NT2/D1 (cell line): ENCODE measurements around the gene CUEDC1.

Experiments used
- DNase-seq: peaks from one replicate; pipeline ENCODE4 v3.0.0-alpha.2; 2011; ENCODE audit warnings: low read depth, low spot score
- H3K27me3 ChIP-seq: 2 replicates; pipeline ENCODE4 v1.6.0; 2011; ENCODE audit warnings: mild to moderate bottlenecking; ENCODE audit not compliant: insufficient read length, insufficient read depth
- H3K36me3 ChIP-seq: 2 replicates; pipeline ENCODE4 v1.6.1; 2011; ENCODE audit warnings: mild to moderate bottlenecking, low read length, mixed read lengths; ENCODE audit not compliant: insufficient read depth, insufficient read length
- H3K4me1 ChIP-seq: 2 replicates; pipeline ENCODE4 v1.5.1; 2011; ENCODE audit not compliant: insufficient read depth, insufficient read length
- H3K4me3 ChIP-seq: 2 replicates; pipeline ENCODE4 v1.5.1; 2011; ENCODE audit warnings: low read depth; ENCODE audit not compliant: insufficient read length
- H3K9ac ChIP-seq: 2 replicates; pipeline ENCODE4 v1.6.0; 2011; ENCODE audit warnings: low read depth; ENCODE audit not compliant: insufficient read length
- H3K9me3 ChIP-seq: 2 replicates; pipeline ENCODE4 v1.5.1; 2011; ENCODE audit warnings: mild to moderate bottlenecking, low read length; ENCODE audit not compliant: insufficient read depth
- SUZ12 ChIP-seq: IDR thresholded peaks from 2 replicates; pipeline ENCODE4 v1.6.1; 2011; ENCODE audit not compliant: insufficient read length, insufficient read depth; ENCODE audit errors: extremely low read depth
- YY1 ChIP-seq: IDR thresholded peaks from 2 replicates; pipeline ENCODE4 v1.6.1; 2011; ENCODE audit not compliant: insufficient read length, insufficient read depth
- ZNF274 ChIP-seq: IDR thresholded peaks from 2 replicates; pipeline ENCODE4 v1.6.1; 2011; ENCODE audit warnings: mild to moderate bottlenecking, low read depth, low read length

The CUEDC1 gene

DNA sequence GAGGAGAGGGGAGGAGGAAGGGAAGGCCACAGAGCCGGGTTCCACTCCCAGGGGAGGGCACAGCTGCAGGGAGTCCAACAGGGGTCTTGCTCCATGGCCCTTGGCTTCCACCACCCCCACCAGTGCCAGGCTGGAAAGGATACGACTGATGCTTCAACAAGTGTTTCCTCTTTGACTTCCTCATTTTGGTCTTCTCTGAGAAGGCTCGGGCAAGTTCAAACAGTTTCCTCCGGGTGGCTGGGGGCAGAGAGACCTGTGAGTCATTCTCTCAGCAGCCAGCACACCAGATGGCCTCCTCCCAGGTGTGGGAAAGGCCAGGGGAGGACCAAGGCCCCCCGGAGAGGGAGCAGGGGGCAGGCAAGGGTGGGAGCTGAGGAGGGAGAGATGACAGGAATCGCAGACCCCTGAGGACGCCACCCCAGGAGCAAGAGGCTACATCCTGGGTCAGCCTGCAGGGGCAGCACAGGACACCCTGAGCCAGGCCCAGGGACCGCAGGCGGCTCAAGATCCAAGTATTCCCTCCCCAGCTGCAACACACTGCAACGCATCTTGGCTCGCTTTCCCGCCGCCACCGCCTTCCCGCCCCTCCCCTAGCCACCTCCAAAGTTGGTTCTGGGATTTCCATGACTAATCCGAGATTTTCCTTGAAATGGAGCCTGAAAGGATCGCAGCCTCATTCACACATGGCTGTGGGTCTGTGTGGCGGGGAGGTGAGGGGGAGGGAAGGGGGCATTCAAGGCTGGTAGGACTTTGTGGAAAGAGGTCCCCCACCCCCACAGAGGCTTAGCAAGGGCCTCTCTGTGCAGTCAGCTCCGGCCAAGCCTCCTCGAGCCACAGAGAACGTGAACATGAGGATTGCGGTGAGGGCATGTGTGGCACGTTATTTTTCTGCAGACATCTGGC, 87.0 kb downstream of the CUEDC1 start:
- no peak for DNase-seq
- Histone ChIP-seq H3K9ac (peak overlapping the region; percentile 66), H3K4me1 (peaks cover 36% of the 10 kb centered on the region), H3K9me3 (no peaks in the 10 kb centered on the region), H3K36me3 (peaks cover 71% of the 10 kb centered on the region), H3K4me3 (no peak overlapping the region), H3K27me3 (no peaks in the 10 kb centered on the region)
- TF ChIP-seq SUZ12: no peak
- TF ChIP-seq ZNF274: no peak
- TF ChIP-seq YY1: no peak

DNA sequence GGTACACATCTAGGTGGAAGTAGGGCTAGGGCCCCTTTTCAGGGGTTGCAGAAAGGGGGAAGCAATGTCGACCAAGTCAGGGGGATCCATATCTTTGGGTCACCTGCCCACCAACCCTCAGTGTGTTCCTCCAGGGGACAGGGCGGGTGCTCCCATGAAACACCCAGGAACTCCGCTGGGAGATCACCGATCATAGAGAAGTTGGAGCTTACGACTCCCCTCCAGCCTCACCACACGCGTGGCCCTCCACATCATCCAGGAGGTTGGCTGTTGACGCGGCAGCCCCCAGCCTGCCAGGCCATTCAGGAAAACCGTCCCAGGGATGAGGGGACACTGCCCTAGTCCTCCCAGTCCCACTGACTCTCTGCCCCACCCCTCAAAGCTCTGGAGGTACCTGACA, 88.1 kb downstream of the CUEDC1 start:
- Histone ChIP-seq H3K36me3 (peaks cover 67% of the 10 kb centered on the region), H3K9me3 (no peaks in the 10 kb centered on the region), H3K27me3 (peaks cover 6% of the 10 kb centered on the region), H3K4me3 (no peak overlapping the region), H3K4me1 (peaks cover 37% of the 10 kb centered on the region), H3K9ac (no peak overlapping the region)
- no peak for DNase-seq
- TF ChIP-seq ZNF274 (no peak), SUZ12 (no peak)

DNA sequence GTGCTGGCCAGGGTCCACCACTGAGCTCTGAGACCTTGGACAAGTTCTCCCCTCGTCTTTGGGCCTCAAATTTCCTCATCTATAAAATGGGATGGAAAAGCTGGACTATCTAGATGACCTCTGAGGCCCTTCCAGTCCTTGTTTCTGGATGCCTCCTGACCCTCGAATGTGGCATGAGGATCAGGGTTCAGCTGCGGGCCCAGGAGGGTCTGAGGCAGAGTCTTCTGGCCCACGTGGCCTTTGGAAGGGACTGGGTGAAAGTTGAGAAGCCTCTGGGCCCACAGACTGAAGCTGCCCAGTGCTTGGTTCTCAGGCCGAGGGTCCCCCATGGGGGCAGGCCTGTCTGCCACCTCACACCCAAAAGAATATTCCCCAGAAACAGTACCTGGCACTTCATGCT, 88.5 kb downstream of the CUEDC1 start:
- DNase-seq: no peak
- Histone ChIP-seq H3K36me3 (peaks cover 63% of the 10 kb centered on the region), H3K9me3 (no peaks in the 10 kb centered on the region), H3K4me1 (peaks cover 36% of the 10 kb centered on the region), H3K4me3 (no peak overlapping the region), H3K27me3 (peaks cover 10% of the 10 kb centered on the region), H3K9ac (no peak overlapping the region)
- no peak for TF ChIP-seq YY1
- TF ChIP-seq ZNF274: no peak
- TF ChIP-seq SUZ12: no peak

DNA sequence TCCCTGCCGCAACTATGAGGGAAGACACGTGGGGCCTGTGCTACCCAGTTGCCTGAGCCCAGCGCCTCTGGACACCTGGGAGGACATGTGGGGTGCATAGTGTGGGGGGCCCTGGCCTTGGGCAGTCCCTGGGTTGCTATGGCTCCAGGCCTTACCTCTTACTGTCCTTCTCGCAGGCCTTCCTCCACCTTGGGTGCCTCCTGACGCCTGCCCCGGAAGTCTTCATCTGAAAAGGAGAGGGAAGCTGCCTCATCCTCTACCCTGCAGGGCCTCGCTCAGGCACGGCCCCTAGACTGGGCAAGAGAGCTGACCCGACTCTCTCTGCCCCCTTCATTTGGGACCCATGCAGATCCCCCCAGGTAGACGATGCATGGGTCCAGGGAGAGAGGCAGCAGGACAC, 88.9 kb downstream of the CUEDC1 start:
- TF ChIP-seq SUZ12: no peak
- TF ChIP-seq YY1: no peak
- TF ChIP-seq ZNF274: no peak
- H3K9ac ChIP-seq: no peak overlapping the region
- H3K4me1 ChIP-seq: peaks cover 35% of the 10 kb centered on the region
- peaks cover 14% of the 10 kb centered on the region for H3K27me3 ChIP-seq
- peaks cover 59% of the 10 kb centered on the region for H3K36me3 ChIP-seq
- no peaks in the 10 kb centered on the region for H3K9me3 ChIP-seq
- H3K4me3 ChIP-seq: no peak overlapping the region
- no peak for DNase-seq

DNA sequence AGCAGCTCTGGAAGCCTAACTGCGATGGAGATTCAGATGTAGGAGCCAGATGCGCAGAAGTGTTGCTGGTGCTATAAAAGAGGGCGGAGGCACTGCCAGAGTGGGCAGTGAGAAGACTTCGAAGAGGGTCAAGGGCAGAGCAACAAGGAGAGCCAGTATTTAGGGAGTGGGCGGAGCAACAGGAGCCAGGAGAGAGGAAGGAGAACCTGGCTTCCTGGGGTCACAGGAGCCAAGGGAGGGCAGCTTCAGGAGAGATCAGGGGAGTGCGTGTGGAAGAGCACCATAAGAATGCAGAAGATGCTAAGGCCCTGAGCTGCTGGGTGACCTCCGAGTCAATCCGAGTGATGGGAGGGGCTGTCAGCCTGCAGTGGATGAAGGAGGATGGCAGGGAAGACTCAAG, 90.9 kb downstream of the CUEDC1 start:
- peaks cover 23% of the 10 kb centered on the region for H3K27me3 ChIP-seq
- peaks cover 45% of the 10 kb centered on the region for H3K36me3 ChIP-seq
- H3K4me3 ChIP-seq: no peak overlapping the region
- peaks cover 34% of the 10 kb centered on the region for H3K4me1 ChIP-seq
- DNase-seq: no peak
- no peaks in the 10 kb centered on the region for H3K9me3 ChIP-seq
- no peak overlapping the region for H3K9ac ChIP-seq
- TF ChIP-seq ZNF274 (no peak), YY1 (no peak), SUZ12 (no peak)

DNA sequence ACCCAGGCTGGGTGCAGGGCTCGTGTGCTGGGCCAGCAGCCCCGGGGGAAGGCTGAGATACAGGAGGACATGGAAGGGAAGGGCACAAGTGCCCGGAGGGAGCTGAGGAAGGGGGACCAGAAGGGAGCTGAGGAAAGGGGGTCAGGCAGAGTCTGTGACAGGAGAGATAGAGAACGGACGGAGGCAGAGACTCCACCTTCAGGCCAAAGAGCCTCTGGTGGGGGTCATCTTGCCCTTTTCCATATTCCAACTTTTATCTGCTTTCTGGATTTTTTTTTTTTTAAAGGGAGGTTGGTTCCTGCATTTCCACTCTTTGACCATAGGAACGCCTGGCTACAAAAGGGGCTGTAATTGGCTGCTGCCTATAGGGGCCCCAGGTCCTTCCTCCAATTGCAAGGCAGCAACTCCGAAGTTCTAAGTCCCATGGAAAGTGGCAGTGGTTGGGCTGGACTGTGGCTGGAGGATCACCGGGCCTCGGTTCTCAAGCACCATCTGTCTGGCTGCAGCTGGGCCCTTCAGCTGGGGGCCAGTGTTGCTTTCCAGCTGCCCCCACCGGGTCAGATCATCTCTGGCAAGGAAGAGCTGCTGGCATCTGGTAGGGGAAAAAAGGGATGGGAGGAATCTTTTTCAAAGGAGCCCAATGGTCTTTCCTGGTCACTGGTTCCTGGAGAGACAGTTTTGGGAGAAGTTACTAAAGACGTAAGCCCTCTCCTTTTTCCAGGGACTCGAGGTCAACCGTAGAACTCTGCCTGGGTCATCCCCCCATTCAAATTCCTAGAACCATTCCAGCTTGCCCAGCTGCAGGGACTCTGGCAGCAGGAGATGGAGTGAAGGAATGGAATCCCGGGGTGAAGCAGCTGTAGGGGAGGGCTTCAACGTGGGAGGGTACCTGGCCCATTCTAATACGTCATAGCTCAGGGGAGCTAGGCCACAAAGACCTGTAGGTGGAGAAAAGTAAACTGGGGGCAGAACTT, 92.2 kb downstream of the CUEDC1 start:
- Histone ChIP-seq H3K9ac (peak overlapping the region; percentile 70), H3K27me3 (peaks cover 23% of the 10 kb centered on the region), H3K36me3 (peaks cover 40% of the 10 kb centered on the region), H3K4me1 (peaks cover 28% of the 10 kb centered on the region), H3K4me3 (no peak overlapping the region), H3K9me3 (no peaks in the 10 kb centered on the region)
- no peak for DNase-seq
- TF ChIP-seq SUZ12: no peak
- TF ChIP-seq YY1: no peak
- no peak for TF ChIP-seq ZNF274

DNA sequence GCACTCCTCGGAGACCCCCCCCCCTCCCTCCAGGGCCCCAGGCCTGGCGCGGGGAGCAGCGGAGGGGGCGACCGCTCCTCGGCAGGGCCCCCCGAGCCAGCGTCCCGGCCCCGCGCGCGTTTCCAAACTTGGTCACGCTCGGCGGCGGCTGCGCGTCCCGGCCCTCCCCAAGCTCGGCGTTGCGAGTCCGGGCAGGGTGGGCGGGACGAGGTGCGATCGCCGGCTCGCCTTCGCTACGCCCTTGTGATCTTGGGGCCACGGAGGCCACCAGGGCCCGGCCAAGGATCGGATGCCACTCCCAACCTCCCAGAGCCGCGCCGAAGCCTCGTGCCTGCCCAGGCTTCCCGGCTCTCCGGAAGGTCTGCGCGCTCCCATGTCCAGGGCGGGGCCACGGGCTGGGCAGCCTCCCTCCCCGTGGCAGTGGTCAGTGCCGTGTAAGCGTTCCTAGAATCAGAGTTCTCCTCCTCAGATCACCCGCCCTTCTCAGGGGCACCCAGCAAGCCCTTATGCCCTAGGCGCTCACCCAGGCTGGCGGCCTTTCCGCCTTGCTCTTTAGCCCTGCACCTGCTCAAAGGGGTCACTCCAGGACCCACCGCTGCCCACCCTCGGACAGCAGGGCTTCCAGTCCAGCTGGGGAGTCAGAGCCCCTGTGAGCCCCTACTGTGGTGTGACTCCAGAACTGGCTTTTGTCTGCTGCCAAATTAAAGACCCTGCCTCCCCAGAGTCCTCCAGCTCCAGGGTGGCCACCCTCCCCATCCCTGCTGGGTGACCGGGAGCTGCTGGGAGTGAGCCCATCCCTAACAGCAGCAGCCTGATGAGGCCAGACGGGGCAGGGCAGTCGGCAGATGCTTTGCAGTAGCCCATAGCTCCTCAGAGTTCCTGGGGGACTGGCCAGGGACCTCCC, 93.2 kb downstream of the CUEDC1 start:
- peaks cover 23% of the 10 kb centered on the region for H3K27me3 ChIP-seq
- TF ChIP-seq SUZ12 (no peak), YY1 (no peak), ZNF274 (no peak)
- peaks cover 25% of the 10 kb centered on the region for H3K4me1 ChIP-seq
- H3K4me3 ChIP-seq: peak overlapping the region; percentile 45
- H3K9ac ChIP-seq: peak overlapping the region; percentile 70
- no peaks in the 10 kb centered on the region for H3K9me3 ChIP-seq
- H3K36me3 ChIP-seq: peaks cover 34% of the 10 kb centered on the region
- DNase-seq: no peak
